Natural killer cell (primary cell): Measurements from ENCODE around the gene EIF2B4. TPM values are rescaled to one million over a fixed set of nuclear protein-coding genes. Genes with fewer than 3 reads are reported as not detected.

Experiments
- ATAC-seq, 3 donors: fragments of 150-1000 bp in 2 of 3; fragments of 200-7000 bp in 1 of 3; cut with Tn5 transposase; 1 replicate in 1 of 3; 2 replicates in 2 of 3; pipeline ENCODE4 v1.10.0; 2021; ENCODE audit warnings: mild to moderate bottlenecking in 2 of 3, moderate library complexity in 2 of 3
- DNase-seq, 2 donors: peaks; one replicate each; pipeline versions ENCODE4 v3.0.0 to v3.0.0-alpha.2; 2013 to 2021; ENCODE audit warnings: mixed read lengths in 1 of 2
- H3K27ac ChIP-seq: one replicate; pipeline ENCODE4 v1.5.1; 2013; ENCODE audit warnings: mild to moderate bottlenecking, low read length
- H3K27me3 ChIP-seq: one replicate; pipeline ENCODE4 v1.6.1; 2013; ENCODE audit warnings: low read length; ENCODE audit not compliant: control insufficient read depth, insufficient read depth
- H3K36me3 ChIP-seq: one replicate; pipeline ENCODE4 v1.6.1; 2013; ENCODE audit warnings: low read length; ENCODE audit not compliant: control insufficient read depth, insufficient read depth
- H3K4me1 ChIP-seq: one replicate; pipeline ENCODE4 v1.6.1; 2013; ENCODE audit warnings: low read length; ENCODE audit not compliant: control insufficient read depth, insufficient read depth
- H3K4me3 ChIP-seq: one replicate; pipeline ENCODE4 v1.5.1; 2013; ENCODE audit warnings: low read length
- H3K9me3 ChIP-seq: one replicate; pipeline ENCODE4 v1.6.1; 2013; ENCODE audit warnings: low read length; ENCODE audit not compliant: control insufficient read depth, insufficient read depth
- H3K27ac Mint-ChIP-seq, 2 donors: one replicate each; pipeline ENCODE4 v1.8.0; 2022; ENCODE audit warnings: mild to moderate bottlenecking in 2 of 2, mixed read lengths in 2 of 2, moderate library complexity in 1 of 2
- H3K27me3 Mint-ChIP-seq, 2 donors: one replicate each; pipeline ENCODE4 v1.8.0; 2022; ENCODE audit warnings: low read depth in 2 of 2, mixed read lengths in 2 of 2
- H3K36me3 Mint-ChIP-seq: one replicate; pipeline ENCODE4 v1.8.0; 2022; ENCODE audit warnings: mixed read lengths
- H3K4me1 Mint-ChIP-seq, 2 donors: one replicate each; pipeline ENCODE4 v1.8.0; 2022; ENCODE audit warnings: mixed read lengths in 2 of 2
- H3K4me3 Mint-ChIP-seq: one replicate; pipeline ENCODE4 v1.8.0; 2022; ENCODE audit warnings: mild to moderate bottlenecking, moderate library complexity, mixed read lengths
- H3K9me3 Mint-ChIP-seq, 2 donors: one replicate each; pipeline ENCODE4 v1.8.0; 2022; ENCODE audit warnings: mixed read lengths in 2 of 2
- WGBS: methylation state at CpG from one replicate; pipeline ENCODE4 v1.1.7; 2013; ENCODE audit warnings: missing lambda C conversion rate; ENCODE audit not compliant: insufficient coverage; 5-methylcytosine and 5-hydroxymethylcytosine counted together
- intact Hi-C: fragments of 100-400 bp; cut with micrococcal nuclease; formaldehyde crosslinking; loops from one replicate; pipeline ENCODE4 v1.14.2; 2022
- total RNA-seq, 4 donors: library from RNA; stranded (reverse); fragments of 120-200 nt in 1 of 4; gene quantifications; one replicate each; pipeline versions ENCODE4 v1.2.3 to v1.2.4, GENCODE V29; 2013 to 2022
- TF ChIP-seq, protein P1 (sequence below): fragments of 200-600 bp; IDR thresholded peaks from one replicate; pipeline ENCODE4 v1.8.0; 2022; ENCODE audit warnings: antibody characterized with exemption

EIF2B4 gene
- total RNA-seq, 3 donors from 2014 or later (not counting 1 experiment from before 2014, with no cell fraction given) = 35.0 to 44.5 (median 40.8) TPM

GRCh38 chr2:27316655-27317412 is 53.3 kb downstream of the EIF2B4 start:
- no peaks in the 10 kb centered on the region for H3K9me3 Mint-ChIP-seq
- TF ChIP-seq, protein P1, sequence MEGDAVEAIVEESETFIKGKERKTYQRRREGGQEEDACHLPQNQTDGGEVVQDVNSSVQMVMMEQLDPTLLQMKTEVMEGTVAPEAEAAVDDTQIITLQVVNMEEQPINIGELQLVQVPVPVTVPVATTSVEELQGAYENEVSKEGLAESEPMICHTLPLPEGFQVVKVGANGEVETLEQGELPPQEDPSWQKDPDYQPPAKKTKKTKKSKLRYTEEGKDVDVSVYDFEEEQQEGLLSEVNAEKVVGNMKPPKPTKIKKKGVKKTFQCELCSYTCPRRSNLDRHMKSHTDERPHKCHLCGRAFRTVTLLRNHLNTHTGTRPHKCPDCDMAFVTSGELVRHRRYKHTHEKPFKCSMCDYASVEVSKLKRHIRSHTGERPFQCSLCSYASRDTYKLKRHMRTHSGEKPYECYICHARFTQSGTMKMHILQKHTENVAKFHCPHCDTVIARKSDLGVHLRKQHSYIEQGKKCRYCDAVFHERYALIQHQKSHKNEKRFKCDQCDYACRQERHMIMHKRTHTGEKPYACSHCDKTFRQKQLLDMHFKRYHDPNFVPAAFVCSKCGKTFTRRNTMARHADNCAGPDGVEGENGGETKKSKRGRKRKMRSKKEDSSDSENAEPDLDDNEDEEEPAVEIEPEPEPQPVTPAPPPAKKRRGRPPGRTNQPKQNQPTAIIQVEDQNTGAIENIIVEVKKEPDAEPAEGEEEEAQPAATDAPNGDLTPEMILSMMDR = no peak
- H3K27me3 Mint-ChIP-seq = no peaks in the 10 kb centered on the region
- no peak overlapping the region for H3K27ac Mint-ChIP-seq
- WGBS = 93% methylated on average over 12 of the region's 12 CpGs
- Histone ChIP-seq H3K27me3 (no peaks in the 10 kb centered on the region), H3K4me1 (no peaks in the 10 kb centered on the region), H3K4me3 (no peak overlapping the region), H3K27ac (no peak overlapping the region), H3K9me3 (no peaks in the 10 kb centered on the region), H3K36me3 (no peaks in the 10 kb centered on the region)
- H3K36me3 Mint-ChIP-seq = no peaks in the 10 kb centered on the region
- DNase-seq (no peak), ATAC-seq (no peak)
- intact Hi-C loops = no loop called here
- H3K4me3 Mint-ChIP-seq = no peak overlapping the region
- H3K4me1 Mint-ChIP-seq = peaks cover 6 to 11% of the 10 kb centered on the region in 2 donors

GRCh38 chr2:27315122-27315521 is 55.0 kb downstream of the EIF2B4 start:
- ATAC-seq (no peak), DNase-seq (no peak)
- Histone ChIP-seq H3K36me3 (peaks cover 4% of the 10 kb centered on the region), H3K27ac (no peak overlapping the region), H3K4me3 (no peak overlapping the region), H3K27me3 (no peaks in the 10 kb centered on the region), H3K4me1 (no peaks in the 10 kb centered on the region), H3K9me3 (no peaks in the 10 kb centered on the region)
- Mint-ChIP-seq H3K36me3 (no peaks in the 10 kb centered on the region), H3K9me3 (no peaks in the 10 kb centered on the region), H3K4me3 (no peak overlapping the region), H3K4me1 (peaks cover 0 to 5% of the 10 kb centered on the region in 2 donors), H3K27me3 (no peaks in the 10 kb centered on the region), H3K27ac (no peak overlapping the region)
- 95% methylated on average over 8 of the region's 8 CpGs for WGBS
- TF ChIP-seq, protein P1 = no peak
- intact Hi-C loops = no loop called here

GRCh38 chr2:27314709-27315108 is 55.4 kb downstream of the EIF2B4 start:
- Histone ChIP-seq H3K4me1 (no peaks in the 10 kb centered on the region), H3K9me3 (no peaks in the 10 kb centered on the region), H3K27me3 (no peaks in the 10 kb centered on the region), H3K4me3 (no peak overlapping the region), H3K27ac (no peak overlapping the region), H3K36me3 (peaks cover 4% of the 10 kb centered on the region)
- no peak overlapping the region for H3K27ac Mint-ChIP-seq
- TF ChIP-seq, protein P1 = no peak
- H3K27me3 Mint-ChIP-seq = no peaks in the 10 kb centered on the region
- intact Hi-C loops = no loop called here
- WGBS = 98% methylated on average over 9 of the region's 9 CpGs
- no peaks in the 10 kb centered on the region for H3K9me3 Mint-ChIP-seq
- no peak for ATAC-seq
- DNase-seq = no peak
- peaks cover 0 to 5% of the 10 kb centered on the region in 2 donors for H3K4me1 Mint-ChIP-seq
- no peak overlapping the region for H3K4me3 Mint-ChIP-seq
- no peaks in the 10 kb centered on the region for H3K36me3 Mint-ChIP-seq

Other genes with a start within 250 kb of the EIF2B4 start
- 1 to 10 TPM in 2 of 3 donors, under 1 TPM in 1; 0.88 to 2.4 (median 1.2) TPM for gene ABHD1, start 246.5 kb downstream of the EIF2B4 start, total RNA-seq
- gene PREB, start 235.7 kb downstream of the EIF2B4 start, total RNA-seq = 10 to 100 TPM; 24.6 to 41.5 (median 31.2) TPM
- not detected for gene PRR30, start 230.9 kb downstream of the EIF2B4 start, total RNA-seq
- not detected for gene TCF23, start 221.3 kb downstream of the EIF2B4 start, total RNA-seq
- 10 to 100 TPM; 65.5 to 76.6 (median 76.5) TPM for gene ATRAID, start 158.3 kb downstream of the EIF2B4 start, total RNA-seq
- gene SLC5A6, start 158.1 kb downstream of the EIF2B4 start, total RNA-seq = 100 to 1,000 TPM in 1 of 3 donors, 10 to 100 TPM in 2; 86.2 to 102 (median 93.7) TPM
- gene CAD, start 153.0 kb downstream of the EIF2B4 start, total RNA-seq = 10 to 100 TPM; 21.8 to 26.6 (median 24.0) TPM
- not detected for gene SLC30A3, start 107.3 kb downstream of the EIF2B4 start, total RNA-seq
- not detected for gene DNAJC5G, start 94.9 kb downstream of the EIF2B4 start, total RNA-seq
- under 1 TPM in 2 of 3 donors, not detected in 1; 0.18 to 0.21 TPM for gene TRIM54, start 87.9 kb downstream of the EIF2B4 start, total RNA-seq
- gene UCN, start 61.9 kb downstream of the EIF2B4 start, total RNA-seq = 1 to 10 TPM; 1.6 to 3.6 (median 2.4) TPM
- gene MPV17, start 47.2 kb downstream of the EIF2B4 start, total RNA-seq = 10 to 100 TPM; 63.9 to 75.2 (median 64.8) TPM
- gene GTF3C2, start 13.6 kb downstream of the EIF2B4 start, total RNA-seq = 10 to 100 TPM; 56.1 to 68.7 (median 59.7) TPM
- gene SNX17, start 278 bp upstream of the EIF2B4 start, total RNA-seq = 100 to 1,000 TPM in 2 of 3 donors, 10 to 100 TPM in 1; 96.3 to 107 (median 100) TPM
- 10 to 100 TPM; 24.2 to 28.1 (median 26.1) TPM for gene ZNF513, start 10.4 kb upstream of the EIF2B4 start, total RNA-seq
- gene PPM1G, start 39.3 kb upstream of the EIF2B4 start, total RNA-seq = 10 to 100 TPM; 63.9 to 73.8 (median 69.5) TPM
- gene NRBP1, start 58.3 kb upstream of the EIF2B4 start, total RNA-seq = 100 to 1,000 TPM; 240 to 278 (median 262) TPM
- gene KRTCAP3, start 72.0 kb upstream of the EIF2B4 start, total RNA-seq = 1 to 10 TPM; 4.4 to 8.4 (median 5.1) TPM
- gene IFT172, start 119.4 kb upstream of the EIF2B4 start, total RNA-seq = 10 to 100 TPM; 24.8 to 35.7 (median 30.7) TPM
- gene FNDC4, start 124.9 kb upstream of the EIF2B4 start, total RNA-seq = not detected
- gene GCKR, start 126.5 kb upstream of the EIF2B4 start, total RNA-seq = not detected
- 10 to 100 TPM; 26.5 to 40.9 (median 30.6) TPM for gene ZNF512, start 212.7 kb upstream of the EIF2B4 start, total RNA-seq